GM21723 (cell line): Measurements from ENCODE around the gene TFEB.

Experiments used
- ATAC-seq: cut with Tn5 transposase; IDR thresholded peaks from one replicate; pipeline ENCODE4 v1.9.1; 2021; ENCODE audit warnings: mild to moderate bottlenecking, moderate library complexity; ENCODE audit not compliant: unreplicated experiment

Gene TFEB

GRCh38 chr6:41655176-41655575 lies 80.2 kb downstream of the TFEB start:
- no peak for ATAC-seq

GRCh38 chr6:41654698-41655151 lies 80.7 kb downstream of the TFEB start:
- ATAC-seq: no peak

GRCh38 chr6:41654151-41654697 lies 81.2 kb downstream of the TFEB start:
- ATAC-seq: no peak

DNA sequence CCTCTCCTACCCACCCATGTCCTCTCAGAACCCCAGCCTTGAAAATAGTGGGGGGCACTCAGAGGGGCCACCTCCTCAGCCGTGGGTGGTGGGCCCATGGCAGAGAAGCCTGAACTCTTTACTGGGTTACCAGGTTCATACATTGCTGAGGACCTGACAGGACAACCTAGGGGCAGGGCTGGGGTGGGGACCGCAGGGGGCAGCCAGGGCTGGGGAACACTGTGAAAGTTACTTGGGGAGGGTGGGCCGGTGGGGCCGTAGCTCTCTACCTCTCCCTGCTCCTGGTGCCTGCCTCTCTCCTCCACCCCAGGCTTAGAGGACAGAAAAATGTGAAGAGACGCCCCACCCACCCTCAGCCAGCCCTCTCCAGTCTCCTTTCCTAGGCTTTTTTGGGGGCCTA lies 81.7 kb downstream of the TFEB start:
- ATAC-seq: no peak

GRCh38 chr6:41652866-41653652 lies 82.3 kb downstream of the TFEB start:
- ATAC-seq: no peak

- ATAC-seq: no peak
Measured at GRCh38 chr6:41651962-41652657, 83.3 kb downstream of the TFEB start.

GRCh38 chr6:41651246-41651961 lies 84.0 kb downstream of the TFEB start:
- ATAC-seq: no peak

DNA sequence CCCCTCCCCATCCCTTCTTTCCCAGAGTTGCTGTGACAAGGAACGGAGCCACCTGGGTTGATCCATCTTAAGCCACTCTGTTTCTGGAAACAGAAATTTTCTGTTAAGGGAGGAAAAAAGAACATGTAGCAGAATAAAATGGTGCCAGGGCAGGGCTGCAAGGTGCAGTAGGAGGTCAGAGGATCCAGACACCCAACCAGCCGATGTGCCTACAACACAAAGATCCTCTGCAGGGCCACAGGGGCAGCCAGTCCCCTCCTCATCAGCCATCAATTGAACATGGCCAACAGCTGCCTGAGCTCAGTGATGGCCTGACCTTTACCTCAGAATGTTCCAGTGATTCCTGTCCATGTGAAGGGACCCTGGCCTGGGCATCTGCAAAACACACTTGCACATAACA lies 85.3 kb downstream of the TFEB start:
- ATAC-seq: no peak

DNA sequence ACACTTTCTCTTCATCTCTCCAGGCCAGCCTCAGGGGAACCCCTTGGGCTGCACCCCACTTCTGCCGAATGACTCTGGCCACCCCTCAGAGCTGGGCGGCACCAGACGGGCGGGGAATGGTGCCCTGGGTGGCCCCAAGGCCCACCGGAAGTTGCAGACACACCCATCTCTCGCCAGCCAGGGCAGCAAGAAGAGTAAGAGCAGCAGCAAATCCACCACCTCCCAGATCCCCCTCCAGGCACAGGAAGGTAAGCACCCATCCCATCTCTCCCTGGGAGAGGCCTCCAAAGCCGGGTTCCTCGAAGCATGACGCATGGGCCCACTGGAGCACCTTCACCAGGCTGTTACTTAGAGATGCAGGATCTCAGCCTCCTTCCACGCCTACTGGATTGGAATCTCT lies 85.8 kb downstream of the TFEB start:
- no peak for ATAC-seq

- ATAC-seq: no peak
Measured at GRCh38 chr6:41648921-41649320, 86.5 kb downstream of the TFEB start.

GRCh38 chr6:41648070-41648585 lies 87.3 kb downstream of the TFEB start:
- ATAC-seq: no peak

DNA sequence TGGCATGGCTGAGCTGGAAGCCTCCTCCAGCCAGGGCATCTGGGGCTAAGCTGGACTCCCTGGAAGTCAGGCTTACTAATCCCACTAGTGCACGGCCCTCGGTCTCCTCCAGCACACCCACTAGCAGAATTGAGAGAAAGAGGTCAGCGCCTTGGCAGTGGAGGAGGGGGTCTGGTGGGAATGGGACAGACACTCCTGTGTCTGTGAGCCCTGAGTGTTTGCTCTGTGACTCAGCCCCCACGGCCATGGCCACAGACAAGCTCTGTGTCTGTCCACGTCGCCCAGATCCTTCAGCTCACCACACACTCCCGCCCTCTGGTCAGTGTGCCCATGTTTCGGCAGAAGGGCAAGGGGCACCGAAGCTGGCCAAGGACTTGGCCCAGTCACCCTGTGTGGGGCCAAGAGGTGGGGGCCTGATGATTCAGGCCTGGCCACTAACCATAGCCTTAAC lies 88.3 kb downstream of the TFEB start:
- ATAC-seq: no peak

DNA sequence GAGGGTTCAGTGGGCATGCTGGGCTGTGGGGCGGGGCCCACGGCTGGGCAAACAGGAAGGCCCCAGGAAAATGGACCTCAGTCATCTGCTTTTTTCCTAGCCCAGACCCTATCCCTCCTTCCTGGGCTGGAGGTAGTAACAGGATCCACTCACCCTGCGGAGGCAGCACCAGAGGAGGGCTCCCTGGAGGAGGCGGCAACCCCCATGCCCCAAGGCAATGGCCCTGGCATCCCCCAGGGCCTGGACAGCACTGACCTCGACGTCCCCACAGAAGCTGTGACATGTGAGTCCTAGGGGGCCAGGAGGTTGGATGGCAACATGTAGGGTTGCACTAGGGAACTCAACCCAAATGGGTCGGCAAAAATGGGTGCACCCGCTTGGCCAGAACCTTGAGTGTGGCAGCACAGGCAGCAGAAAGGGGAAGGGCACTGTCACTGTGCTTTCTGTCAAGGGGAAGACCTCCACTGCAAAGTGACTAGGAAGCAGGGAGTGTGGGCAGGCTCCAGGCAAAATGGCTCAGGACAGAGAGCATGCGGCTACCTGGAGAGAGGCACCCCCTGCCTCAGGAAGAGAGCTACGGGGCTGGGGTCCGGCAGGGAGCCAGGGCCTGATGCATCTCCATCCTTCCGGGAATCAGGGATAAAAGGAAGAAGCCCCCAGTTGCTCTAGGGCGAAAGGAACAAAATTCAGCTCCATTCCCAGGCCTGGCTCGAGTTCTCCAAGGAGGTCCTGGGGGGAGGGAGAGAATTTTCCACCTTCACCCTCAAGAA lies 89.2 kb downstream of the TFEB start:
- ATAC-seq: no peak

DNA sequence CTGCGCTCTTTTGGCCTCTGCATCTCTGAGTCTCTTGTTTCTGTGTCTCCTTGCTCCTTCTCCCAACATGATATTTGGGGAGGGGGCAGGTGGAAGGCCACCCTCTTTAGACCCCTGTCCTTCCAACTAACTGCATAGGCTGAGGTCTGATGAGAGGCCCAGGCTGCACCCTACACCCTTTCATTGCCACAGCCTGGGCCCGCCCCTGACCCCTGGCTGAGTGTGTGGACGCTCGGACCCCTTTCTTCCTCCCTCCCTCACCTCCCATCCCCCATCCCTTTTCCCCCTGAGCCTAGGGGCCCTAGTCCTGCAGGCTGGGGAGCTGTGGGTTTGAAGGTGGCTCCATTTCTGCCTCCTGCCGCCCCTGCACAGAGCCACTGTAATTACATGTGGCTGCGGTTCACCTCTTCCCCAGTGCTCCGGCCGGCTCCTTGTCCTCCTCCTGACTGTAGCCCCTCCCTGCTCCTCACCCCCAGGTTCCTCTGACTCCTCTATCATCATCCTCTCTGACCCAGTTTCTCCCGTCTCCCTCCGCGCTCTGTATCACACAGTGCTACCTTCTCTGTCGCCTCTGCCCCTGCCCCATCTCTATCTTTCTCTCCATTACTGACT lies 90.3 kb downstream of the TFEB start:
- ATAC-seq: no peak

DNA sequence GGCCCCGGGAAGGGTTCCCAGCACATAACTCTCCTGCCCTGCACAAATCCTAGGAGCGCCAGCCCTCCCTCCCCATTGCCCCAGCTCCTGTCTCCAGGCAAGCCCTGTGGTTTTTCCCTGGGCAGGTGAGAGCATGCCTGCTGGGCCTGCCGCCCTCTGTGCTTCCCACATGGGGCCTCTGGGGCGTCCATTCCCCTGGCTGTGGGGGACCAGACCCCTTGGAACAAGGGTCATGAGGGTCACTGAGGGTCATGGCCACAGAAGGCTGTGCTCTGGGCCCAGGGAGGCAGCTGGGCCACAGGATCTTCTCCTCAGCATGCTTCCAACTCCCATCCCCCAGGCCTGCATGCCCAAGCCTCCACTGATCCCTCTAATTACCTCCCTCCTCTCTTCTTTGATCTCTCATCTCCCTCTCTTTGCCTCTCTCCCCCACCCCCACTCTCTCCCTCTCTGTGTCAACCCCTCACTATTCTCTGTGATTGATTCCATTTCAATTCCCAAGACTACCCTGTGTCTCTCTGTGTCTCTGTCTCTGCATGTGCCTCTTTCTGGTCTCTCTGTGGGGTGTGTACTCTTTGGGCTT lies 91.0 kb downstream of the TFEB start:
- ATAC-seq: no peak

- no peak for ATAC-seq
Measured at GRCh38 chr6:41643899-41644269, 91.5 kb downstream of the TFEB start.

DNA sequence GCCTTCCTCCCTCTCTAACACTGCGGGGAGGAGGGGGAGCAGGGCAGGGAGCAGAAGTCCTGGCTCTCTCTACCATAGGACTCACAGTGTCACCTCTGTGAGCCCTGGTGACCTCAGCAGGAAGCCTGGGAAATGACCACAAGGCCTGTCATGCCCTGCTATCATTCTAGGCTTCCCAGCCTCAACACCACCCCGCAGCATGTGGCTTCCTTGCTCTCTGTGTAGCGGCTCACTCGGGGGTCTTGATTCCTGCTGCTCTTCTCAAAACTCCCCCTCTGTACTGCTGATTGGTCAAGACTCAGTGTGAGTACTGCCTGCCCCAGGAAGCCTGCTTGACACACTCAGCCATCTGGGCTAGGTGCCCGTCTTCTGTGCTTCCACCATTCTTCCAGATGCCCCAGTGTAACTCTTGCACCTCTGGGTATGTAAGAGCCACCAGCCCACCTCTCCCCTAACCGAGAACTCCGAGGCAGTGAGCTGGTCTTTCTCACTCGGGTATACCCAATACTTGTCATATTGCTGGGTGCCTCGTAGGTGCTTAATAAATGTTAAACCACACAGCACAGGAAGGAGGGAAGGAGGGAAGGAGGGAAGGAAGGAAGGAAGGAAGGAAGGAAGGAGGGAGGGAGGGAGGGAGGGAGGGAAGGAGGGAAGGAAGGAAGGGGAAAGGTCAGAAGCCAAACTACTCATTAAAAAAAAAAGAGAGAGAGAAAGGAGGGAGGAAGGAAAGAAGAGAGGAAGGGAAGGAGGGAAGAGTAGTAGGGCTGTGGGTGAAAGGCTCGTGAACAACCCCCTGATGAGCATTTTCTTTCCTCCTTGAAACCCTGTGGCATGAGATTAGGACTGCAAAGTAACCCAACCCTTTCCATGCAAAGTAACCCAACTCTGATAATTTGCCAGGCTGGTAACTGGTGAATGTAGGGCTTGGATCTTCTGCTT lies 92.2 kb downstream of the TFEB start:
- no peak for ATAC-seq

DNA sequence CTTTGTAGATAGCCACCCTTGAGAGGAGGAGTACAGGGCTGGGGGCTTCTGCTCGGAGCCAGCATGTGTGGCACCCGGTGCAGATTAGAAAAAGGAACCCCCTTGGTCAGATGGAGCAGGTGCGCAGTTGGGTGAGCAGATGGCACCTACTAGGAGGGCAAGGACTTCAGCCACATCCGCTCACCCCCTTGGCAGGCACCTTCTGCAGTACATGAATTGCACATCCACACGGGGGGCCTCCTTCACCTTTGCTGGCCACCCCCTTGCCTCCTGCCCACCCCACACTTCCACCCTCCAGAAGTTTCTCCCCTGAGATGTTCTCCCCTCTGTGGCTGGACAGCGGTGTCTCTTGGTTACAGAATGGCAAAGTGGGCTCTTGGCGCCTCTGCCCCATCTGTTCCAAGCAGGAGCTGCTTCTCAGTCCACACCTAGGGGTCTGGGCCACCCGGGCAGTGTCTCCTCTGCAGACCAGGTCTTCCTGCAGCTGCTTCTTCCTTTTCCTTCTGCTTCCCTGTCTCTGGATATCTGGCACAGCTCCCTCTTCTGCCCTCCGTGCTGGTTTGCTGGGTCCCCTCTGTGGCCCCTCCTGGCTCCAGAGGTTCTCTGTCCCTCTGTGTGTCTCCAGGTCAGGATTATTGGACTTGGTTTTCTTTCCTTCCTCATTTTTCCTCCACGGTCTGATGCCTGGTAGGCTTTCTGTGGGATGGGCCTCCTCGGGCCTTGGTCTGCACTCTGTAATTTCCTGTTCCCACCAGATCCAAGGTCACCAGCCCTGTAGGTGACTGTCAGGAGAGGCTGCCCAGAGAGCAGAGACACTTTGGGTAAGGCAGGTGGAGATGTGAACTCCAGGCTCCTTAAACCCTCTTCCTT lies 93.1 kb downstream of the TFEB start:
- no peak for ATAC-seq
